HUDEP-2 (cell line): ENCODE measurements around the gene VWC2L.

Source experiments
- DNase-seq, 76 experiments: peaks; one replicate each; lab custom pipeline; 2025; ENCODE audit not compliant: unreplicated experiment in 76 of 76; lab: John Stamatoyannopoulos, UW

VWC2L gene

GRCh38 chr2:214465363-214466146 is 54.7 kb downstream of the VWC2L start:
- DNase-seq: no peak

DNA sequence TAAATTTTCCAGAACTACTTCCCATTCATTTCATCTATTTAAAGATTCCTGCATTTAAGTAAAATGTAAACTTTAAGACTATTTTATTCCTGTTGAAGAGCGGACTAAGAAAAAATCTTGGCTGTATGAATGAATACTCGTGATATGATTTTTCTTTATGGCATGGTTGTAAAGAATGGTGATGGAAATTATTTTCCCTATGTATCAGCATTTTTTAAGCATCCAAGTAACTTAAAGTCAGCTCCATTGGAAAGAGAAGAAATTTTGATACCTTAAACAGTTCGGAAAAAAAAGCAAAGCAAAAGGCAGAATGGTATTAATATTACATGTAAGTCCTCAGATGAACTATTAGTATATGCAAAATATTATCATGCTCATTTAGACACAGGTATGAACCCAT is 58.9 kb downstream of the VWC2L start:
- DNase-seq: no peak

DNA sequence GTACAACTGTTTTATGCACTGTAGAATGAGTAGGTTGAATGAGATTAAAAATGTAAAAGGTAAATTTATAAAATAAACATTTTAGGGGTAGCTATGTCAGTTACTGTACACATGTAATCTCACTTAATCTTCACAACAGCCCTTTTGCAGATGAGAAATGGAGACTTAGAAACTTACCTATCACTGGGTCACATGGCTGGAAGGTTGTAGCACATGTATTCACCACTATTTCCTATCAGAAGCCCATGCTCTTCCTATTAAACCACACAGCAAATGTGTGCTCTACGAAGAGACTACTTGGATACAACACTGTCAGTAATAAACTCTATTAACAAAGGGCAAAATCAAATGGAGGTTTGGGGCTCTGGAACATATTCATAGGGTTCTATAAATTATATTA is 60.5 kb downstream of the VWC2L start:
- no peak for DNase-seq

DNA sequence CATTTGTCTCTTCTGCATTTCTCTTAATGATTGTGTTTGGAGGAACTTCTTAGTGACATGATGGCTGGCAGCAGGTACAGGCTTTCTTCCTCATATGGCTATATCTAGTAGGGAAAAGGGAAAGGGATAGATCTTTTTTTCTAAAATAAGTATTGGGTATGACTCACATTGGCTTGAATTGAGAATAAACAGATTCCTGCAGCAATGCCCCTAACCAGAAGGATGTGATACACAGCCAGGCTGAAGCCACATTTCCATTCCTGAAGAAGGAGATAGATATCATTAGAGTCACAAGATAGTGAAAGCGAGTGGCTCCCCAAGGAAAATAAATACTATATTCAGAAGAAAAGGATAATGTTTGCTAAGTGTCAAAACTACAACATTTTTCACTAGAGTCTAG is 61.1 kb downstream of the VWC2L start:
- no peak for DNase-seq

DNA sequence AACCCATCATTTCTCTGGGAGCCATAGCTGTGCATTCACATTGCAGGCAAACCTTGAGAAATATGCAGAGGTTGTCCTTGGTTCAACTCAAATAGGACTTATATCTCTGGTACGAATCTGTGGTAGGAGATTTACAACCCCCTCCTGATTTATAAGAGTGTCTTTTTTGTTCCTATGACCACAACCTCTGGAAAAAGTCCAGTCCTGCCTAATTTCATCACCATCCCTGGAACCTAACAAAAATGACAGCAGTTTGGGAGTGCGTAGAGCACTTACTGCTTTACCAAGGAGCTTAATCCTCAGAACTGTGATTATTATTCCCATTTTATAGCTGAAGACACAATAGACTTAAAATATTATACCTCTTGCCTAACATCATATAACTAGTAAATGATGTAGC is 66.5 kb downstream of the VWC2L start:
- DNase-seq: no peak

DNA sequence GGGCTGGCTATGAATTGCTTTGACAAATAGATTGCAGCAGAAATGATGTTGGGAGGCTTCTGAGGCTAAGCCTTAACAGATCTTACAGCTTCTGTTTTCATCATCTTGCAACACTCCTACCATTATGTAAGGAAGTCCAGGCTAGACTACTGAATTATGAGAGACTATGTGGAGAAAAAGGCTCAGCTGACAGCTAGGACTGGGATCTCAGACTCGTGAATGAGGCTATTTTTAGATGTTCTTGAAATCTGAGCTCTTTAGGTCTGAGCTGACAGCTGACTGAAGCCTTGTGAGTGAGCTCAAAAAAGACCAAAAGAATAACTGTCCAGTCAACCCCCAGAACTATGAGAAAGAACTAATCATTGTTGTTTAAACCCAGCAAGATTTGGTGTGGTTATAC is 70.3 kb downstream of the VWC2L start:
- DNase-seq: no peak

DNA sequence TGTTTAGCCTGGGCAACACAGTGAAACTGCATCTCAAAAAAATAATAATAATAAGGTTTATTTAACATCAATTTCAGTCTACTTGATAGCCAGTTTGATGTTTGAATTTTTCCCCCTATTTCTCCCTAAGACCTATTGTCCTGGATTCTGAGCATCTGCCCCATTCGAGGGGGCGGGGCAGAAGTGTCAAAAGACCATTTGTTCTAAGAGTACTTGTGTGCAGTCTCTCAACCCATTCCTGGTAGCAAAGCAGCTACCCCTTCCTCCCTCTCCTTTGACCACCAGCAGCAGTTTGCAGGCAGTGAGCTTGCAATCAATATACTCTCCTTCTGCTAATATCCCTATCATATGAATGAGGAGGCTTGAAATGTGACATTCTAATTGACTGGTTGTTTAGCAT is 71.9 kb downstream of the VWC2L start:
- no peak for DNase-seq

DNA sequence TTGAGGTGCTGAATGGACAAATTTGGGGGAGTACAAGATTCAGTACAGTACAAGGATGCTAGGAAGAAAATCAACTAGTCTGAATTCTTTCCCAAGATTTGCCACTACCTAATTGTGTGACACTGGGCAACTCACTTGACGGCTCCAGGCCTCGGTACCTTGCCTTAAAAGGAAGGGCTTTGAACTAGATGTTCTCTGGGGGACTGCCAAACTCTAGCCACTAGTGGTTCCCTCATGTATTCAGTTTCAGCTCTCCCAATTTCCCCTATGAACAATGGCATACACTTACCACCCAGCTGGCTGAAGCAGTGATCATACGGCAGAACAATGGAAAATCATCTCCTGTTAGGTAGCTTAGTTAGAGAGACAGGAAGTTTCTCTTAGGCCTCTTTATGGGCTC is 73.4 kb downstream of the VWC2L start:
- no peak for DNase-seq

DNA sequence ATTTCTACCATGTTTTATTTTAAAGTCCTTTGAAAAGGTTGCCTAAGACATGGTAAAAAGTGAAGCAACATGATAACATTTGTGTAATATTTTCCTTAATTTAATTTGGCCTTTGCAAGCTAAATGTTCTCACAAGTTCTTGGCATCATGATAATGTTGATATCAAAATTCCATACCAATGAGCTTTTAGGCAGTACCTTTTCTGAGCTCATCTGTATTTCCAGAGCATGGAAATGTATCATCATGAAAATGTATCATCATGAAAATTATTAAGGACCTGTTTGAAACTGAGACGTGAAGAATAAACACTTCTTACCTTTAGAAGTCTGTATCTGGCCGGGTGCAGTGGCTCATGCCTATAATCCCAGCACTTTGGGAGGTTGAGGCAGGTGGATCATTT is 73.8 kb downstream of the VWC2L start:
- no peak for DNase-seq

DNA sequence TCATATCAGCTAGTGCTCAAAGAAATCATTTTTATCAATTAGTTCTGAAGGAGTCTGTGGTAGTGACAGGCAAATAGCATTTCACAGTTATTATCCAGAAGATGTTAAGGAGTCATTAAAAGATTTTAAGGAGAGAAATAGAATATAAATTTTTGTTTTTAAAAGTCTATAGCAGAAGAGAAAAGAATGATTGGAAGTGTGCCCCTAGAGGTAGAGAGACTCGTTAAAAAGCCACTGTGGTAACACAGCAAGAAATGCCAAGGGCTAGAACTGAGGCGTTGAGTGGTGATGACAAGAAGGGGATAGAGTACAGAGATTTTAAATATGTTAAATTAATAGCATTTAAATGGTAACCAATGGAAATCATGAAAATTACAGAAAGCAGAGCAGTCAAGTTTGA is 78.3 kb downstream of the VWC2L start:
- no peak for DNase-seq

DNA sequence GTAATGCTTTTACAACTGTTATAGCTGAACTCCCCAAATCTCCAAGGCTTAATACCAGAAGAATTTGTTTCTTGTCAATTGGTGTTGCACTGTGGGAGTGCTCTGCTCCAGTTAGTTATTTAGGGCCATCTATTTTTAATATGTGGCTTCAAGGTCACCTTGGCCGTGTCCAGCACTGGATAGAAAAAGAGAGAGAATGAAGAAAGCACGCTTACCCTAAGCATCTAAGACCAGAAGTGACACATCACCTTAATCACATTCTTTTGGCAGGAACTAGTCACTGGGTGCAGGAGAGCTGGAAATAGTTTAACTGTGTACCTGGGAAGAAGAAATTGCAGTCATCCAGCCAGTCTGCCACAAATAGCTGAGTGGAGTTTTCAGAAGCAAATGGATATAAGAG is 78.8 kb downstream of the VWC2L start:
- DNase-seq: no peak

DNA sequence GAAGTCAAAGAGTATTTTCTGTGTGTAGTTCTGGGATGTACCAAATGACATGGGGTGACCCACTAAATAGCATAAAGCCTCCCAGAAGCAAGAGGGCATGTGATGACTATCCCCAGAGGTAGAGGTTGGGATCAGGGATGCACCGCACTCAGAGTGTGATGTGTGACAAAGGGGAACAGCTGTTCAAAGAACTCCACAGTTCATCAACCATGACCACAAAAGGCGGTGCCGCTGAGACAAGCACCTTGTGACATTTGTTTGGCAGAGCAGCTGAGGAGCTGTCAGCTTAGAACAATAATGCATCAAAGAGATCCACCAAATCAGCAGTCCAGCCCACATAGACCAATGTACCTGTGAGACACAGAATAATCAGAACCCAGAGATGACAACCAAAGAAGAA is 81.3 kb downstream of the VWC2L start:
- DNase-seq: no peak

GRCh38 chr2:214492608-214493007 is 81.8 kb downstream of the VWC2L start:
- DNase-seq: no peak

DNA sequence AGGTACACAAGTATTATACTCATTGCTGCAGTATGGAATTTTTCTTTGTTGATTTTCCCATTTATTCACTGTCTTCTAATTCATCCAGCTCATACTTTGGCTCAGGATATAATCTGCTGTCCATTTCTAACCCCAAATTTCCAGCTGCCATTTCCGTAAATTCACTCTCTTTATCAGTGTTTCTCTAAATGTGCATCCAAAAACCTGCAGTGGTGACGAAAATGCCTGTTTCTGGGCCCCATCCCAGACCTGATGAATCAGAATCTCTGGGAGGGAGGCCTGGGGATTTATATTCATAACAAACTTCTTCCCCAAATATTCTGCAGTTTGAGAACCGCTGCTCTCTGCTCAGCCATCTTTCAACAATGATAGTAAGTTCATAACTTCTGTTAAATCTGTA is 86.6 kb downstream of the VWC2L start:
- DNase-seq: no peak

DNA sequence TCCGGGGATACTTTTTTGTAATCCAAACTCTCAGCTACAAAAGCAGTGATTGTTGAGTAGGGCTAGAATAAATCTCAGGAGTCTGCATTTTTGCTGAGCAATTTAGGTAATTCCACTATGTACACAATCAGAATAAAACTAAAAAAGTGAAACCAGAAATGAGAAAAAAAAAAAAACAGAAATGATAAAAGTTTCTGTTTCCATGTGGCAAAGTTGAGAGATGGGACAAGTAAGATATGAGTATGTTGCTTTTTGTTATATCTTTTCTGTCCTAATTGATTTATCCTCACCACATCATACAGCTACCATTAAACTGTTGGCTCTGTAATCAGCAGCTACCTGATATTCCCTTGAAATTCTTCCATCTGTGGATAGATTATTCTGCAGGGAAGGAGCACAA is 92.7 kb downstream of the VWC2L start:
- no peak for DNase-seq

DNA sequence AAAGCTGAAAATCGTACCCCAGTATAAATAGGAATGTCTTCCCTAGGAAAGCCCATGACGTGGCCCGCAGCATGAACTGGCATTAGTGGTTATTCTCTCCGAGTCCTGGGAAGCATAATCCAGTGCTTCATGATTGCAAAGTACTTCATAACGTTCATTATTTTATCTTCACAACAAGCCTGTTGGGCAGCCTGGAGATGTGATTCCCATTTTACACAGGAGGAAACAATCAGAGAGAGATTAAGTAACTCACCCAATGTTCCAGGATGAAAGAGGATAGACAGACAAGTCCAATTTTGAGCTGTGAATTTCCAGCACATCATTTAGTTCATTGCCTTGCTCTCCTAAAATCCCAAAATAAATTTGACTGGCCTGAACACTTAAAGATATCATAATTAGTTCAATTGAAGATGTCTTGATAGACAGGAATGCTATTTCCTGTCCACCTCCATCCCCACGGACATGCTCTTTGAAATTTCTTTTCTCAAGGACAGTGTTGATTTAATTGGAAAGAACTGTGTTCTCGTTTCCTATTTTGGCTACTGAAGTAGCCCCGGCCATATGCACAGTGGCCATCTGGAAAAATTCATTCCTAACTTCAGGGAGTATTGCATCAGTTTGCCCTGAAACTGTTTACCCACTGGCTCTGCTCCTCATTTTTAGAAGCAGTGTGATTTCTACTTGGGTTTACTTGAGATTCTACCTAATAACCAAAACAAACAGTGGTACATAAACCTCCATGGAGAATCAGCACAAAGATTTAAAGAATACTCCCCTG is 93.9 kb downstream of the VWC2L start:
- DNase-seq: no peak

- no peak for DNase-seq
Measured at GRCh38 chr2:214507032-214507431, 96.2 kb downstream of the VWC2L start.

GRCh38 chr2:214514704-214515103 is 103.8 kb downstream of the VWC2L start:
- DNase-seq: no peak

- DNase-seq: no peak
Measured at GRCh38 chr2:214515111-214515510, 104.3 kb downstream of the VWC2L start.

GRCh38 chr2:214519258-214519818 is 108.5 kb downstream of the VWC2L start:
- no peak for DNase-seq

DNA sequence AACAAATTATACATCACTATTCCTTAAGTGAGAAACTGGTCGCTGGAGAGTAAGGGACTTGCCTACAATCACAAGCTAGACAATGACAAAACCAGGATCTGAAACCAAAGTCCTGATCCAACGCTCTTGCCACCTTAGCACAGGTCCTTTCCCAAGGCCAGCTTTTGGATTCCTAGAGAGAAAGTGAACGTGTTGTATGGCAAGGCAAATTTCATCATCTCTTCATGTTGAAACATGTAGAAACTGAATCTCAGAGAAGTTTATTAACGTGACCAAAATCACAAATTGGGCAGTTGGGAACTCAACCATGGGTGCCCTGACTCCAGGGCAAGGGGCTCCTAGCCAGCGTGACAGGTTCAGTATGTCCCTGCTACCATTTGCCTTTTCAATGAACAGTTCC is 118.2 kb downstream of the VWC2L start:
- no peak for DNase-seq

GRCh38 chr2:214529514-214529913 is 118.7 kb downstream of the VWC2L start:
- DNase-seq: no peak
